GM21390 (cell line): ENCODE results near the gene SLC22A8.
"Not testable (repeated sequence)": the region's sequence is repeated elsewhere in the genome, so short reads cannot be mapped to it uniquely, and the experiment has no call there.

Source experiments
- ATAC-seq: cut with Tn5 transposase; IDR thresholded peaks from one replicate; pipeline ENCODE4 v1.9.1; 2021; ENCODE audit not compliant: unreplicated experiment

Gene SLC22A8

GRCh38 chr11:63015521-63016215 is at the start of gene SLC22A8:
TSS of gene SLC22A8 (minus strand) at chr11:63015841. CDS start at chr11:63014958, 883 bp downstream.
- no peak for ATAC-seq

GRCh38 chr11:63046203-63046602 is 30.6 kb upstream of the SLC22A8 start:
- not testable (repeated sequence) for ATAC-seq

GRCh38 chr11:63042596-63042995 is 27.0 kb upstream of the SLC22A8 start:
- no peak for ATAC-seq

GRCh38 chr11:63032457-63032856 is 16.8 kb upstream of the SLC22A8 start:
- ATAC-seq = no peak

- ATAC-seq = no peak
These were observed 8.4 kb upstream of the SLC22A8 start for GRCh38 chr11:63023841-63024648.

- no peak for ATAC-seq
These were observed 7.7 kb upstream of the SLC22A8 start for GRCh38 chr11:63023222-63023814.

GRCh38 chr11:63022441-63022840 is 6.8 kb upstream of the SLC22A8 start:
- no peak for ATAC-seq

GRCh38 chr11:63020671-63021291 is 5.1 kb upstream of the SLC22A8 start:
- ATAC-seq = no peak

GRCh38 chr11:63019506-63019905 is 3.9 kb upstream of the SLC22A8 start:
- no peak for ATAC-seq

GRCh38 chr11:63017306-63017974 is 1.8 kb upstream of the SLC22A8 start:
- ATAC-seq = no peak

- ATAC-seq = no peak
These were observed 1.1 kb downstream of the SLC22A8 start for GRCh38 chr11:63014408-63015055.

GRCh38 chr11:63012839-63013238 is 2.8 kb downstream of the SLC22A8 start:
- no peak for ATAC-seq

- no peak for ATAC-seq
These were observed 3.2 kb downstream of the SLC22A8 start for GRCh38 chr11:63012430-63012829.

- ATAC-seq = no peak
These were observed 4.7 kb downstream of the SLC22A8 start for GRCh38 chr11:63010934-63011439.

GRCh38 chr11:63007920-63008319 is 7.7 kb downstream of the SLC22A8 start:
- ATAC-seq = no peak

- no peak for ATAC-seq
These were observed 14.2 kb downstream of the SLC22A8 start for GRCh38 chr11:63001456-63001855.

GRCh38 chr11:62999649-63000048 is 16.0 kb downstream of the SLC22A8 start:
- ATAC-seq = no peak

GRCh38 chr11:62999156-62999555 is 16.5 kb downstream of the SLC22A8 start:
- no peak for ATAC-seq

- ATAC-seq = no peak
These were observed 19.4 kb downstream of the SLC22A8 start for GRCh38 chr11:62996271-62996670.

- ATAC-seq = no peak
These were observed 20.9 kb downstream of the SLC22A8 start for GRCh38 chr11:62994775-62995174.
